Glutamatergic neuron (in vitro differentiated cells): Measurements from ENCODE around the gene NSDHL. TPM values are rescaled to one million over a fixed set of nuclear protein-coding genes. Genes with fewer than 3 reads are reported as not detected.
"Not testable (repeated sequence)": the region's sequence is repeated elsewhere in the genome, so short reads cannot be mapped to it uniquely, and the experiment has no call there.

ENCODE experiments used
- DNase-seq: peaks from one replicate; pipeline ENCODE4 v3.0.0; 2022
- H3K27ac Mint-ChIP-seq: one replicate; pipeline ENCODE4 v1.8.0; 2020; ENCODE audit warnings: mild to moderate bottlenecking, mixed read lengths, inconsistent platforms; ENCODE audit not compliant: unreplicated experiment
- H3K27me3 Mint-ChIP-seq: one replicate; pipeline ENCODE4 v1.8.0; 2020; ENCODE audit warnings: mild to moderate bottlenecking, moderate library complexity, mixed read lengths, inconsistent platforms; ENCODE audit not compliant: unreplicated experiment
- H3K36me3 Mint-ChIP-seq: one replicate; pipeline ENCODE4 v1.8.0; 2020; ENCODE audit warnings: mild to moderate bottlenecking, mixed read lengths, inconsistent platforms; ENCODE audit not compliant: unreplicated experiment
- H3K4me1 Mint-ChIP-seq: one replicate; pipeline ENCODE4 v1.8.0; 2020; ENCODE audit warnings: mild to moderate bottlenecking, low read depth, mixed read lengths, inconsistent platforms; ENCODE audit not compliant: unreplicated experiment
- H3K4me3 Mint-ChIP-seq: one replicate; pipeline ENCODE4 v1.8.0; 2020; ENCODE audit warnings: mild to moderate bottlenecking, mixed read lengths, inconsistent platforms; ENCODE audit not compliant: unreplicated experiment
- H3K9me3 Mint-ChIP-seq: one replicate; pipeline ENCODE4 v1.8.0; 2020; ENCODE audit warnings: mild to moderate bottlenecking, moderate library complexity, mixed read lengths, inconsistent platforms; ENCODE audit not compliant: unreplicated experiment
- CTCF ChIP-seq: fragments of 200-600 bp; sonication (generic); IDR thresholded peaks from one replicate; pipeline ENCODE4 v1.5.0; 2021; ENCODE audit not compliant: partially characterized antibody, unreplicated experiment
- long read RNA-seq: library from polyadenylated mRNA; unstranded; transcript quantifications from one replicate; pipeline ENCODE4 v2.0.0, GENCODE V29; 2020; ENCODE audit not compliant: unreplicated experiment
- total RNA-seq: library from RNA; stranded (reverse); fragmentation: NEBNext Ultra II Directional; extraction: Animal tissue kit (Norgen Biotek cat#: 25700); gene quantifications from one replicate; pipeline ENCODE4 v1.2.1, GENCODE V29; 2021; ENCODE audit not compliant: unreplicated experiment

Gene NSDHL
- total RNA-seq = 36.1 TPM
- long read RNA-seq, transcript NSDHL-201 (8 exons, 1,929 nt) = major isoform, 35 of 44 reads
- long read RNA-seq, partial matches to known transcripts = 4 of 44 reads
- long read RNA-seq, other reads (novel, unspliced or antisense) = 3 of 44 reads

GRCh38 chrX:152830312-152831305, at the start of gene NSDHL, which contains the start of gene CETN2:
Gene NSDHL, plus strand, starts transcription at chrX:152831063. Its CDS starts 15,262 bp downstream, at chrX:152846325.
Gene CETN2, minus strand, starts transcription at chrX:152830757. Its CDS starts 47 bp downstream, at chrX:152830710.
- Mint-ChIP-seq H3K36me3 (no peaks in the 10 kb centered on the region), H3K27me3 (no peaks in the 10 kb centered on the region), H3K9me3 (peaks cover 2% of the 10 kb centered on the region), H3K4me3 (peak within 1 kb of the TSS; percentile 97), H3K4me1 (peaks cover 1% of the 10 kb centered on the region), H3K27ac (peak within 1 kb of the TSS; percentile 87)
- no peak for TF ChIP-seq CTCF
- DNase-seq = peak; percentile 94

- not testable (repeated sequence) for H3K27ac Mint-ChIP-seq, H3K9me3 Mint-ChIP-seq, H3K4me3 Mint-ChIP-seq, H3K36me3 Mint-ChIP-seq, H3K4me1 Mint-ChIP-seq, H3K27me3 Mint-ChIP-seq, DNase-seq
Measured at GRCh38 chrX:152787062-152787461, 43.8 kb upstream of the NSDHL start.

GRCh38 chrX:152798945-152799344, 31.9 kb upstream of the NSDHL start:
- H3K27me3 Mint-ChIP-seq = no peaks in the 10 kb centered on the region
- no peaks in the 10 kb centered on the region for H3K9me3 Mint-ChIP-seq
- no peaks in the 10 kb centered on the region for H3K4me1 Mint-ChIP-seq
- no peak for DNase-seq
- H3K27ac Mint-ChIP-seq = no peak overlapping the region
- H3K36me3 Mint-ChIP-seq = no peaks in the 10 kb centered on the region
- H3K4me3 Mint-ChIP-seq = no peak overlapping the region
- TF ChIP-seq CTCF = no peak

GRCh38 chrX:152806035-152806434, 24.8 kb upstream of the NSDHL start:
- H3K9me3 Mint-ChIP-seq = peaks cover 3% of the 10 kb centered on the region
- peaks cover 9% of the 10 kb centered on the region for H3K4me1 Mint-ChIP-seq
- H3K27me3 Mint-ChIP-seq = no peaks in the 10 kb centered on the region
- H3K27ac Mint-ChIP-seq = no peak overlapping the region
- H3K4me3 Mint-ChIP-seq = no peak overlapping the region
- DNase-seq = no peak
- H3K36me3 Mint-ChIP-seq = no peaks in the 10 kb centered on the region
- TF ChIP-seq CTCF = no peak

GRCh38 chrX:152810403-152810802, 20.5 kb upstream of the NSDHL start:
- TF ChIP-seq CTCF = no peak
- Mint-ChIP-seq H3K27ac (peak overlapping the region; percentile 93), H3K4me3 (peak overlapping the region; percentile 74), H3K4me1 (peaks cover 12% of the 10 kb centered on the region), H3K36me3 (no peaks in the 10 kb centered on the region), H3K27me3 (no peaks in the 10 kb centered on the region), H3K9me3 (peaks cover 5% of the 10 kb centered on the region)
- DNase-seq = peak; percentile 43
